Colonic mucosa (tissue), 4 donors: Measurements from ENCODE around the gene LTBP2. TPM values are rescaled to one million over a fixed set of nuclear protein-coding genes. Genes with fewer than 3 reads are reported as not detected.

Experiments
- DNase-seq: peaks from one replicate; pipeline ENCODE4 v3.0.0-alpha.2; 2020
- H3K27ac ChIP-seq: fragments of 200-600 bp; one replicate; pipeline ENCODE4 v1.8.0; 2021
- H3K27me3 ChIP-seq: fragments of 200-600 bp; one replicate; pipeline ENCODE4 v1.8.0; 2021
- H3K36me3 ChIP-seq: fragments of 200-600 bp; one replicate; pipeline ENCODE4 v1.8.0; 2021
- H3K4me1 ChIP-seq: fragments of 200-600 bp; one replicate; pipeline ENCODE4 v1.8.0; 2021; ENCODE audit warnings: mild to moderate bottlenecking
- H3K4me3 ChIP-seq: fragments of 200-600 bp; one replicate; pipeline ENCODE4 v1.8.0; 2021
- H3K9ac ChIP-seq, 2 donors: one replicate each; pipeline ENCODE4 v1.7.0; 2013; ENCODE audit warnings: control low read depth in 2 of 2, low read depth in 2 of 2, low read length in 2 of 2
- H3K9me3 ChIP-seq: fragments of 200-600 bp; one replicate; pipeline ENCODE4 v1.8.0; 2021
- CTCF ChIP-seq: fragments of 200-600 bp; IDR thresholded peaks from one replicate; pipeline ENCODE4 v1.8.0; 2022; ENCODE audit warnings: antibody characterized with exemption, mild to moderate bottlenecking
- intact Hi-C: fragments of 100-400 bp; cut with DNase I; formaldehyde crosslinking; loops from one replicate; pipeline ENCODE4 v1.14.1; 2022
- total RNA-seq, 2 donors: library from RNA; stranded (reverse); fragmentation: NEBNext Ultra II Directional in 1 of 2; extraction: Animal tissue kit (Norgen Biotek cat#: 25700) in 1 of 2; gene quantifications; one replicate each; pipeline ENCODE4 v1.2.1, GENCODE V29; 2021
- donor health status: healthy.
- donor health status: DM: no; HTN: no; CAD: no.
- donor health status: DM: no; HTN: no; CAD: no.

The LTBP2 gene
- total RNA-seq, 2 donors from 2014 or later, result 1.9 to 3.7 TPM

- no peaks in the 10 kb centered on the region for H3K36me3 ChIP-seq
- H3K27ac ChIP-seq, result no peak overlapping the region
- DNase-seq, result no peak
- TF ChIP-seq CTCF, result no peak
- intact Hi-C loops, result no loop called here
- no peak overlapping the region for H3K4me3 ChIP-seq
- H3K4me1 ChIP-seq, result no peaks in the 10 kb centered on the region
- H3K9ac ChIP-seq, result no peak overlapping the region
- no peaks in the 10 kb centered on the region for H3K27me3 ChIP-seq
- no peaks in the 10 kb centered on the region for H3K9me3 ChIP-seq
These were observed 41.3 kb downstream of the LTBP2 start for GRCh38 chr14:74570696-74571095.

GRCh38 chr14:74569806-74570591, 42.0 kb downstream of the LTBP2 start:
- TF ChIP-seq CTCF, result no peak
- Histone ChIP-seq H3K9ac (no peak overlapping the region), H3K27ac (peak overlapping the region; percentile 33), H3K27me3 (no peaks in the 10 kb centered on the region), H3K4me3 (no peak overlapping the region), H3K4me1 (no peaks in the 10 kb centered on the region), H3K36me3 (no peaks in the 10 kb centered on the region), H3K9me3 (no peaks in the 10 kb centered on the region)
- intact Hi-C loops, result no loop called here
- DNase-seq, result no peak

GRCh38 chr14:74569387-74569786, 42.6 kb downstream of the LTBP2 start:
- H3K9ac ChIP-seq, result no peak overlapping the region
- no peaks in the 10 kb centered on the region for H3K27me3 ChIP-seq
- H3K36me3 ChIP-seq, result no peaks in the 10 kb centered on the region
- intact Hi-C loops, result no loop called here
- no peak overlapping the region for H3K4me3 ChIP-seq
- TF ChIP-seq CTCF, result no peak
- DNase-seq, result no peak
- H3K9me3 ChIP-seq, result no peaks in the 10 kb centered on the region
- peak overlapping the region; percentile 33 for H3K27ac ChIP-seq
- no peaks in the 10 kb centered on the region for H3K4me1 ChIP-seq

GRCh38 chr14:74568911-74569310, 43.1 kb downstream of the LTBP2 start:
- H3K27ac ChIP-seq, result peak overlapping the region; percentile 33
- H3K9me3 ChIP-seq, result no peaks in the 10 kb centered on the region
- no peak overlapping the region for H3K9ac ChIP-seq
- DNase-seq, result peak; percentile 32
- no peak overlapping the region for H3K4me3 ChIP-seq
- no peaks in the 10 kb centered on the region for H3K4me1 ChIP-seq
- H3K27me3 ChIP-seq, result no peaks in the 10 kb centered on the region
- intact Hi-C loops, result no loop called here
- no peak for TF ChIP-seq CTCF
- H3K36me3 ChIP-seq, result no peaks in the 10 kb centered on the region

GRCh38 chr14:74568380-74568649, 43.7 kb downstream of the LTBP2 start:
- H3K9ac ChIP-seq, result no peak overlapping the region
- H3K9me3 ChIP-seq, result no peaks in the 10 kb centered on the region
- intact Hi-C loops, result no loop called here
- TF ChIP-seq CTCF, result no peak
- no peak overlapping the region for H3K27ac ChIP-seq
- H3K4me1 ChIP-seq, result no peaks in the 10 kb centered on the region
- no peak overlapping the region for H3K4me3 ChIP-seq
- DNase-seq, result no peak
- no peaks in the 10 kb centered on the region for H3K36me3 ChIP-seq
- H3K27me3 ChIP-seq, result no peaks in the 10 kb centered on the region
